ENCODE data around the gene WNK2.
"Not testable (repeated sequence)": the region's sequence is repeated elsewhere in the genome, so short reads cannot be mapped to it uniquely, and the experiment has no call there.

Gene WNK2

DNA sequence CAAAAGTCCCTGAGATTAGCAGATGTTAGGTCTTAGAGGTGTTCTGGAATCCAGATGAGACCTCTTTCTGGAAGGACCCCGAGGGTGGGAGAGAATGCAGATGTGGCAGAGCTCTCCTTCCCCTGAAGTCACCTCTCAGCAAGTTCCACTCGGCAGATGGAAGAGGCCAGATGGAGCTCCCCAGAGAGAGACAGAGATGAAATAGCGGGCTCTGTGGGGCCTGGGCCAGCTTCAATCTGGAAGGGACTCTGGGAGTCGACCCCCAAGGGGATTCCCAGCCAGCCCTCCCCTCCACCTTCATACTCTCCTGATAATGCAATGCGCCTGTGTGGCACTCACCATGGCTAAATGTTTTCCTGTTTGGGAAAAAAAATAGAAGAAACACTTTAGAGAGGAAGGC is 60.2 kb downstream of the WNK2 start:
- DNase-seq, result no peak

DNA sequence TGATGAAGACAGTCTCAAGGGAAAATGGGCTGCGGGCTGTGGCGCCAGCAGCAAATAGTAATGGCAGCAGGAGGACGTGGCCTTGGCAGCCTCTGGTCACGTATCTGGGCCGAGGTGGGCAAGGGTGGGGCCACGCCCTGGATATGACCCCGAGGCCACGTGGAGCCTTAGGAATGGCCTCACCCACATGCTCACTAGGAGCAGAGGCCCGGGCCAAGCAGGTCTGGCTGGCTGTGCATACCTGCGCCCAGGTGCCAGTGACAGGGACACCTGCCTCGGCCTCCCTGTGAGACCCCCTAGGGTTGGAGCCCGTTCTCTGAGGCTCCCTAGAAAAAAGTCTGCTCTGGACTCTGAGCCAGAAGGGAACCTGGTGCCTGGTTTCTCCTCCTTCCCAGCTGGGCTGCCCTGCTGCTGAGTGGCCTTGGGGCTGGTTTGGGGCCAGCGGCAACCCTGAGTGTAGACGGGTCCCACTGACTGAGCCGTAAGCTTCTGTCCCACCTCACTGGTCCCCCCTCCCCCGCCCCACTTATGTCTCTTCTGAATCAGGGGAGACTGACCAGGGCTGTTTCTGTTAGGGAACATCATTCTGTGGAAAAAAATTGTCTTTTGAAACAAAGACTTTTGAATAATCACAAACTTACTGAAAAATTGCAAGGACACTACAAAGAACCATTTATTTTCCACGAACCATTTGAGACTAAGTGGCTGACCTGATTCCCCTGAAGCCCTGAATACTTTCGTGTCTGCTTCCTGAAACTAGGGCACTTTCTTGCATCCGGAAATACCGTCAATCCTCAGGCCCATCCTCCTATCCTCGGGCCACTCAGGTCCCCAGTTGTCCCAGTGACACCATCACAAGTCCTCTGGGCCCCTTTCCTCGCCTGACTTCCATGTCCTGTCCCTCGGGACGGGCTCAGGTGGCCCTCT is 60.8 kb downstream of the WNK2 start:
- no peak for DNase-seq

GRCh38 chr9:93245437-93245970 is 61.6 kb downstream of the WNK2 start:
- no peak for DNase-seq

- DNase-seq, result no peak
Measured at GRCh38 chr9:93246111-93246510, 62.2 kb downstream of the WNK2 start.

DNA sequence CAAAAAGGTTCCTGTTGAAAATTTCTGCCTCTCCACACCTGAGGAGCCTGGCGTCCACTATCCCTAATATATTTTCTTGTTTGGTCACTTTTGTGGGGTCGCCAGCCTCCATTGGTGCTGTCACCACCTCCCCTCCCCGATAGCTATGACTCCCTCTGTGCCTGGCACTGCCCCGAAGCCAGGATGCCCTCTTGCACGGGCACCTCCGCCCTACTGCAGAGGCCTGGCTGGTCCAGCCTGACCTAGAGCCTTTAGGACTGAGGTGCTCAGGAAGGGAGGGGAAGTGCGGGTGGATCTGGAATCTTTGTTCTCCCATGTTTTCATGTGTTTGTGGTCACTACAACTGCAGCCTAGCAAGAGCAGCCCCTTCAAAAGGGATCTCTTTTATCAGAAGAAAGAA is 62.6 kb downstream of the WNK2 start:
- no peak for DNase-seq

DNA sequence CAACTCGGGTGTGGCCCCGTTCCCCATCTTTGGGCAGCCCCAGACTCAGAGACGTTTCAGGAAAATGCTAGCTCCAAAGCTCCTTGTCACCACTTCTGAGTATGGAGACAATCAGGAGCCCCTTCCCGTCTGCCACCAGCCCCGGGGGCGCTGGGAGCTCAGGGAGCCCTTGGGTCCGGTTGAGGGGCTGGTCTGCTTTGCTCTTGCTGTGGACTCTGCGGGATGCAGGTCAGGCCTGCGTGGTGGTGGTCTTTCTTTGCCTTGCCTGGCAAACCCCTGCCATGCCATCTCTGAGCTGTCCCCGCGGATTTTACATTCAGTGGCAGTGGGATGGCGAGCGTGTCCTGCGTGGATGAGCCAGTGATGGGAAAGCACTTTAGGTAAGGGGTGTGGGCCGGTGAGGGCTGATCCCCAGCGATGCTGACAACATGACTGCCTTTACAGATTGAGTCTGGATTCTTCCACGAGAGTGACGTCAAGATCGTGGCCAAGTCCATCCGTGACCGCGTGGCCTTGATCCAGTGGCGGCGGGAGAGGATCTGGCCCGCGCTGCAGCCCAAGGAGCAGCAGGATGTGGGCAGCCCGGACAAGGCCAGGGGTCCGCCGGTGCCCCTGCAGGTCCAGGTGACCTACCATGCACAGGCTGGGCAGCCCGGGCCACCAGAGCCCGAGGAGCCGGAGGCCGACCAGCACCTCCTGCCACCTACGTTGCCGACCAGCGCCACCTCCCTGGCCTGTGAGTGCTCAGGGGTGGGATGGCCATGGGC is 63.3 kb downstream of the WNK2 start:
- DNase-seq, result no peak

DNA sequence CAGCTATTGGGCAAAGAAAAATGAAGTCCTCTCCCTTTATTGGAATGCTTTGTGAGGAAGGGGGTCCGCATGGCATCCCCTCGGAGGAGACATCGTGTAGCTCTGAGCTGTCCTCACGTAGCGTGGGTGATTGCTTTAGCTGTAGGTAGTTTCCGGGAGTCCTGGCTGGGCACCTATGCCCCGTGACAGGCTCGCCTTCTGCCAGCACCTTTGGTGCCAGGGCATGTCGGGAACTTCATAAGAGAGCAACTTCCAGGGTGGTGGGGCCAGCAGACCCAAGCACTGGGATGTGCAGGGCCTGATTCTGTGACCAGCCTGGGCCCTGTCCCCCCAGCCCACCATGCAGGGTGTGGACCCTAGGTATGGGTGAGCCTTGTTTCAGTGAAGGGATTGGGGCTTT is 64.0 kb downstream of the WNK2 start:
- DNase-seq, result no peak

DNA sequence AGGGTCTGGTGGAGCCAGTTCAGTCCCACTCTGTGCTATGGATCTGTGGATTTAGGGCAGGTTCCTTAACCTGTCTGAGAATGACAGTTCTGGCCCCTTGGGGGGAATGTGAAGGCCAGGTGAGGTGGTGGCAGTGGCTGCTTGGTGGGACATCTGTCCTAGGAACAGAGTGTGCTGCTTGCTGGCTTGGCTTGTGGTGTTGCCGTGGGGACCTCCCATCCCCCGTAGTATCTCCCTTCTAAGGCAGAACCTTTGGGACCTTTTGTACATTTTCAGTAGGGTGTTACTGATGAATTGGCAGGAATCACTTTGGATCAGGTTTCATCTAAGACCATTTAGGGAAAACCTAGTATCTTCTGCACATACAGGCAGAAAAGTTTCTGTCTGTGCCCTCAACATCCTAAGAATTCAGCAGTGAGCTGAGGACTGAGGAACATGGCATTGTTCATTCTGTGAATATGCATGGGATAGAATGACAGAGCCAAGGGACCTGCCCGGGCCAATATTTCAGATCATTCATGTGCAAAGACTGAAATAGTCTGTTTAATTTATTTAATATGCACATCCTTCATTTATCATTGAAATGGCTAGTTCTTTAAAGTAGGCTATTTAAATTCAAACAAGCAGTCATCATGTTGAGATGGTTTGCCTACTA is 64.6 kb downstream of the WNK2 start:
- DNase-seq, result no peak

DNA sequence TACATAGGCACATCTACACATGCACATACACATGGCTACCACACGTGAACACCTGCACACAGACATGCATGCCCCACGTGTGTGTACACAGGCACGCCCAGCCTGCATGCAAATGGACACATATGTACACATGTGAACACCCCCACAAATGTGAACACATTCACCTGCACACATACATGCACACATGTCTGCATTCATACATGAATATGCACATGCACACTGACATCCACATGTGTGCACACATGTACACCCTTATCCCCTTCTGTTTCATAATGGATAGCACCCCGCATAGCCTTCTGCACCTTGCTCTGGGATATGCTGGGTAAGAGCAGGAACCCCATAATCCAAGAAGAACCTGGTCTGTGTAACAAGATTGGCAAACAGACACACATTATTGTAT is 66.2 kb downstream of the WNK2 start:
- DNase-seq, result no peak

GRCh38 chr9:93251309-93251708 is 67.4 kb downstream of the WNK2 start:
- not testable (repeated sequence) for DNase-seq

- no peak for DNase-seq
Measured at GRCh38 chr9:93252116-93252780, 68.3 kb downstream of the WNK2 start.

DNA sequence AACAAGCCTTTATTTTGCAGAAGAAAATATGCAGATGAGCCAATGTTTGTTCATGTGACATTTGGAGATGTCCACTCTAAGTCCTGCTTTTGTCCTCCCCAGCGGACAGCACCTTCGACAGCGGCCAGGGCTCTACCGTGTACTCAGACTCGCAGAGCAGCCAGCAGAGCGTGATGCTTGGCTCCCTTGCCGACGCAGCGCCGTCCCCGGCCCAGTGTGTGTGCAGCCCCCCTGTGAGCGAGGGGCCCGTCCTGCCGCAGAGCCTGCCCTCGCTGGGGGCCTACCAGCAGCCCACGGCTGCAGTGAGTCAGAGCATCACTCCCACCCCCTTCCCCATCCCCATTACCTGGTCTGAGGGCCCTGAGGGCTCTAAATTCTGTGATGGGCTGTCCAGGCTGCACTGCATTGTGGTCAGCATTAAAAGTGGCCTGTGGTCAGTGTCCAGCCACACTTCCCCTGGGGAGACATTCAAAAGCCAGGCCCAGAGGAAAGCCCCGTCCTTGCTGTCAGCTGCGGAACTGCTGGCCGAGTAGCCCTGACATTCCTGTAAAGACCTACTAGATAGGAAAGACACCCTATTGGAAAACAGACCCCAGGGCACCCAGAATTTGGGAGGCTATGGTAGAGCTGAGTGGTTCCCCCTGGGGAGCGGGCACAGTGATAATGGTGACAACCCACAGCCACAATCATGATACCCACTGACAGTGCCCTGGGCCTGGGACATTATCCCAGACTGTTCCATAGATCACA is 69.0 kb downstream of the WNK2 start:
- DNase-seq, result no peak

GRCh38 chr9:93253633-93254032 is 69.7 kb downstream of the WNK2 start:
- no peak for DNase-seq

GRCh38 chr9:93254061-93254481 is 70.1 kb downstream of the WNK2 start:
- DNase-seq, result no peak

DNA sequence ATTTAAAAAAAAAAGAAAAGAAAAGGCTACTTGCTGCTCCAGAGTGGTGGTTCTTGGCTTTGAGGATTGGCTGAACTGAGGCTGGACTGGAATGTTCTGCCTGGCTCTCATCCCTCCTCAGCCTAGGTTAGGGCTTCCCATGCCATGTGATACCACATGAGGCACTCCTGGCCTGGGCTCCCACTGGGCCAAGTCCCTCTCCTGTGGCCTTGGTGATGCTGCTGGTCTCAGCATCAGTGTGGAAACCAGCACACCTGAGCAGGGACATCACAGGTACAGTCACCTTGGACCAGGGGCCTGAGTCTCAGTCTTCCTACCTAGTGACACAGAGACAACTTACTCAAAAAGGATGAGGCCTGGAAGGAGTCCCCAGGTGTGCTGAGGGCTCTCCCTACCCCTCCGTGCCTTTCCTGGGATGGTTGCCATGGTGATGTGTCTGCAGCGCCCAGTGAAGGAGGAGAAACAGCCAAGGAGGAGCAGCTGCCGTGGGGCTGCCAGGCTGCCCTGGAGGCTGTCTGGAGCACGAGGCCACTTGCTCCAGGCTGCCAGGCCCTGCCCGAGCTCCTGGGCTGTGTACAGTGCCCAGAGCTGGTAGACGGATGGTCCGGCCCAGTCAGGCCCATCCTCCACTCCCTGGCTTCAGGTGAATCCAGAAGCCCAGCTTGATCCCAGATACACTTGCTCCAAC is 71.0 kb downstream of the WNK2 start:
- no peak for DNase-seq

GRCh38 chr9:93255494-93255867 is 71.5 kb downstream of the WNK2 start:
- no peak for DNase-seq

DNA sequence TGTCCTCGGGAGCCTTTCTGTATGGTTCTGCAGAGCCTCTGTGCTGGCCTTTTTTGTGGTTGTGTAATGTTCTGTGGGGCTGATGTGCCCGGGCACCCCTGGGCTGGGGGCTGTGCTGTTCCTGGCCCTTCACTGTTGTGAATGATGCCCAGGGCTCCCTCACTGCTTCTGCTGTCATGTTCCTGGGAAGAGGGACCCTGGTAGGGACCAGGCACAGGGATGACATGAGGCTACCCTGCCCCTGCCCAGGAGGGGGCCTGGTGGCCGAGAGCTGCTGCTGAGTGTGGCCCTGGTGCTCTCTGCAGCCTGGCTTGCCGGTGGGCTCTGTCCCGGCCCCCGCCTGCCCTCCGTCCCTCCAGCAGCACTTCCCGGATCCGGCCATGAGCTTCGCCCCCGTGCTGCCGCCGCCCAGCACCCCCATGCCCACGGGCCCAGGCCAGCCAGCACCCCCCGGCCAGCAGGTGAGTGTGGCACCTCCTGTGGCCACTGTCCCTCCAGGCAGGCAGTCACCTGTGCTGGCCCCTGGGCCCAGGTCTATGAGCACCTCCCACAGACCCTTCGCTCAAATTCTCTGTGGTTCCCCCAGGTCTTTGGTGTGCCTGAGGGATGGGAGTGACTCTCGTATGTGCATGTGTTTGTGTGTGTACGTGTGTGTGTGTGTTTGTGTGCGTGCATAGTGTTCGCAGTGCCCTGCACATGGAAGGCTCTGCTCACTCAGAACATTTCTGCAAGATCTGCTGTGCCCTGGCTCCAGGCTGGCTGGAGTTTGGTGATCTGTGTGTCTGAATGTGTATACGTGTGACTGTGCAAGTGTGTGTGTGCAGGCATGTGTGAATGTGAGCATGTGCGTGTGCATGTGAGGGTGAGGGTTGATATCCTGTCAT is 72.3 kb downstream of the WNK2 start:
- no peak for DNase-seq

DNA sequence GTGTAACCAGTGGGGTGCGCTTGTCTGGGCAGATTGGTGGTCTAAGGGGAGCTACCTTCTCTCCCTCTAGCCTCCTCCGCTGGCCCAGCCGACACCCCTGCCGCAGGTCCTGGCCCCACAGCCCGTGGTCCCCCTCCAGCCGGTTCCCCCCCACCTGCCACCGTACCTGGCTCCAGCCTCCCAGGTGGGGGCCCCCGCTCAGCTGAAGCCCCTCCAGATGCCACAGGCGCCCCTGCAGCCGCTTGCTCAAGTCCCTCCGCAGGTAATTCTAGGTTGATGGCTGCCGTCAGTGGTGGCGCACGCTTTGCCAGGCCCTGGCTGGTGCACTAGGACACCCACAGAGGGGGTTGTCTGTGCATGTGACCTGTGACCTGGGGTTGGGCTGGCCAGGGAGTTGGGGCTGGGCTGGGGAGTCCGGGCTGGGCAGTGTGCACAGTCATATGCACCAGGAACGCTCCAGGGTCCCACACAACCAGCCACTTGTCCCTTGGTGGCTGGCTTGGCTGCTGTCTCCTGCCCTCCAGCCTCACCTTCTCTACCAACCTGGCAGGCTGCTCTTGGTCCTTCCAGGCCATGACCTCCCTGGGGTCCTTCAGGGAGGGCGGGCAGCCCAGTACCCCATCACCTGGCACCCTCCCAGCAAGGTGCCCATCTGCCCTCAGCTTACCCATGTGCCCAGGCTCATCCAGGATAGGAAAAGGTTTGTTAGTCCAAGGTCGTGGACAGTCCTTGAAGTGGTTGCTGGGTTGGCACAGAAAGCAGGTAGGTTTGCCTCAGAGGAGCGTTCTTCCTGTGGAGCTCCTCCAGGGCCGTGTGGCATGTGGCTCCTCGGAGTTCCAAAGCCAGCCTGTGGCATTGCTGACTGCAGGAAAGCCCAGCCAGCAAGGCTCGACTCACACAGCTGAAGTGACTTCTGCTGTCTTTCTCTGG is 73.2 kb downstream of the WNK2 start:
- DNase-seq, result peak; percentile 19

DNA sequence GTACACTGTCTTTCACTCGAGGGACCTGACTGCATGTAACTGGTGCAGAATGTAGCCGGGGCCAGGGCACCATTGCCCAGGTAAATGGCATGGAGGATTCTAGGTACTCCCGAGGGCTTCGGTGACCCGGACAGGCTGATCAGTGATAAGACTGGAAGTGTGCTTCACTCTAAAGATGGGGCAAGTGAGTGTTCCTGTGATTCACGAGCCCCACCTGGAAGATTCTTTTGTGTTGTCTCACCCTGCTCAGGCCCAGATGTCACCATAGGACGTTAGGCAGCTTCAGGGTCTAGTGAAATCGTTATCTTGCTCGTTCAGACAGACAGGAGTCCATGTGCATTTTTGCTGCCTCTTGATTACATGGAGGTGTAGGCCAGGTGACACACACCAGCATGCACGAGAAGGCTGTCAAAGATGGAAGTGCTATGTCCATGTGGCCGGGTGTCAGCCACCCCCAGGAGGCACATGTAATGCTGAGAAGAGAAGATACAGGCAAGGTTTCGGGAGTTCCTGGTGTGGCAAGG is 73.9 kb downstream of the WNK2 start:
- DNase-seq, result peak; percentile 14

Data from stimulated activated CD8-positive, alpha-beta memory T cell treated with anti-CD3 and anti-CD28 coated beads, Interleukin-4, amount 100 ng/mL, for 48 hours (primary cell).